Activated naive CD8-positive, alpha-beta T cell (primary cell): ENCODE measurements around the gene ACE2.
"Not testable (repeated sequence)": the region's sequence is repeated elsewhere in the genome, so short reads cannot be mapped to it uniquely, and the experiment has no call there.

Source experiments
- H3K27ac Mint-ChIP-seq: one replicate; pipeline ENCODE4 v1.8.0; 2021; ENCODE audit warnings: mixed read lengths
- H3K27me3 Mint-ChIP-seq: one replicate; pipeline ENCODE4 v1.8.0; 2021; ENCODE audit warnings: mixed read lengths
- H3K36me3 Mint-ChIP-seq: one replicate; pipeline ENCODE4 v1.8.0; 2021; ENCODE audit warnings: mixed read lengths
- H3K4me1 Mint-ChIP-seq: one replicate; pipeline ENCODE4 v1.8.0; 2021; ENCODE audit warnings: low read depth, mixed read lengths
- H3K4me3 Mint-ChIP-seq: one replicate; pipeline ENCODE4 v1.8.0; 2021; ENCODE audit warnings: mild to moderate bottlenecking, mixed read lengths
- H3K9me3 Mint-ChIP-seq: one replicate; pipeline ENCODE4 v1.8.0; 2021; ENCODE audit warnings: low read depth, mixed read lengths

The ACE2 gene

GRCh38 chrX:15600745-15601144 is at the start of gene ACE2:
TSS of gene ACE2 (minus strand) at chrX:15600960. CDS start at chrX:15600911, 49 bp downstream.
- no peaks in the 10 kb centered on the region for H3K9me3 Mint-ChIP-seq
- H3K4me3 Mint-ChIP-seq, result no peak within 1 kb of the TSS
- H3K4me1 Mint-ChIP-seq, result no peaks in the 10 kb centered on the region
- H3K27ac Mint-ChIP-seq, result no peak within 1 kb of the TSS
- H3K36me3 Mint-ChIP-seq, result no peaks in the 10 kb centered on the region
- peaks cover 9% of the 10 kb centered on the region for H3K27me3 Mint-ChIP-seq

DNA sequence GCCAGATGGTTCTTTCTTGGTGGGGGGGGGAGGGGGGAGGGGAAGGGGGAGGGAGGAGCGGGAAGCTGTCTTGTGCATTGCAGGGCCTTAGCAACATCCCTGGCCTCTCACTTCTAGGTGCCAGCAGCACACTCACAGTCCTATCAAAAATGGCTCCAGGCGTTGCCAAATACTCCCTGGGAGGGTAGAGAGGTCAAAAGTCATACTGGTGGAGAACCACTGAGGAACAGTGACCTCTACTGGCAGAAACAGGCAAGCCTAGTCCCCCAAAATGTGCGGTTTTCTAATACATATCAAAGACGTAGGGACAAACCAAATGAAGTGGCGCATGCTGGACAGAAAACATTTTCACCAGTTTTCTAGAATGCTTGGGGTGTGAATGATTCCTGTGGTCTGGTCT is 46.8 kb upstream of the ACE2 start:
- not testable (repeated sequence) for H3K36me3 Mint-ChIP-seq, H3K27ac Mint-ChIP-seq, H3K27me3 Mint-ChIP-seq, H3K4me3 Mint-ChIP-seq, H3K9me3 Mint-ChIP-seq
- H3K4me1 Mint-ChIP-seq, result peaks cover 15% of the 10 kb centered on the region

- no peaks in the 10 kb centered on the region for H3K36me3 Mint-ChIP-seq
- H3K9me3 Mint-ChIP-seq, result no peaks in the 10 kb centered on the region
- H3K27ac Mint-ChIP-seq, result no peak overlapping the region
These were observed 45.8 kb upstream of the ACE2 start for GRCh38 chrX:15646543-15646942.

DNA sequence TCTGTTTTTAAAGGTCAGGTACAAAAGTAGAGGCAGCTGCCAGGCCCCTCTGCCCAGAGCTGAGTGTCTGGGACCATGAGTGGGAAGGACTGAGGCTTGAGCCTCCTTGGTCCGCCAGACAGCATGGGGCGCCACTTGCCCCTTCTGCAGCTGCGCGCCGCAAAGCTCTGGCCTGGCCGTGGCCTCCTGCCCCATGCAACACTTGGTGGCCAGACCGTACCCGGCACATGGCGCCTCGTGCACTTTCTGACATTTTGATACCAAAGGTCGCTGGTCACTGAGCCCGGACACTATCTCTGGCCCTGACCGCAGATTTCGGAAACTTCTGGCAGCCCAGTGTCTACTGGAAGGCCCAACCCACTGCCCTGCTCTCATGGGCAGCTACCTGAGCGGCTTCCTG is 45.3 kb upstream of the ACE2 start:
- Mint-ChIP-seq H3K36me3 (no peaks in the 10 kb centered on the region), H3K4me1 (peaks cover 15% of the 10 kb centered on the region), H3K27ac (no peak overlapping the region)

More at GRCh38 chrX:15646543-15646942, 45.8 kb upstream of the ACE2 start:
- H3K27me3 Mint-ChIP-seq, result no peaks in the 10 kb centered on the region
- H3K4me1 Mint-ChIP-seq, result peaks cover 15% of the 10 kb centered on the region
- no peak overlapping the region for H3K4me3 Mint-ChIP-seq

DNA sequence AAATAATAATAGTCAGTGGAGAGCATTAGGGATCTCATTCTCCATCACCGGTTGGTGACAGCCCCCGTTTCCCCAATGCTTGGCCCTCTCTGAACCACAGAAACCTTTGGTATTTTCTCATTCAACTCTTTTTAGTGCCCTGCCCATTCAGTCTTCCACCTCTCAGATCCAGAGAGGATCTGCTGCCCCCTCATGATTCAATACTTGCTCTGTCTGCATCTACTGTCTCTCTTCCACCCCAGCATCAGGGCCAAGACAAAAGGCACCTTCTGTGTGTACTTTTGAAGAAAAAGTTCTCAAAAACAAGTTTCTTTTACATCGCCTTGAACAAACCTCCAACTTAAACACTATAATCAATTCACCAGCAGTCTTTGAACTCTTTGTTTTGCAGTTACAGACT is 44.5 kb upstream of the ACE2 start:
- no peak overlapping the region for H3K27ac Mint-ChIP-seq
- no peak overlapping the region for H3K4me3 Mint-ChIP-seq
- H3K4me1 Mint-ChIP-seq, result peaks cover 15% of the 10 kb centered on the region
- H3K9me3 Mint-ChIP-seq, result no peaks in the 10 kb centered on the region
- H3K27me3 Mint-ChIP-seq, result no peaks in the 10 kb centered on the region
- H3K36me3 Mint-ChIP-seq, result no peaks in the 10 kb centered on the region

More for the DNA sequence above, 45.3 kb upstream of the ACE2 start:
- Mint-ChIP-seq H3K9me3 (no peaks in the 10 kb centered on the region), H3K4me3 (no peak overlapping the region), H3K27me3 (no peaks in the 10 kb centered on the region)

- peaks cover 15% of the 10 kb centered on the region for H3K4me1 Mint-ChIP-seq
- H3K27ac Mint-ChIP-seq, result no peak overlapping the region
- no peaks in the 10 kb centered on the region for H3K9me3 Mint-ChIP-seq
- H3K27me3 Mint-ChIP-seq, result no peaks in the 10 kb centered on the region
- no peaks in the 10 kb centered on the region for H3K36me3 Mint-ChIP-seq
- no peak overlapping the region for H3K4me3 Mint-ChIP-seq
These were observed 43.8 kb upstream of the ACE2 start for GRCh38 chrX:15644560-15644872.

DNA sequence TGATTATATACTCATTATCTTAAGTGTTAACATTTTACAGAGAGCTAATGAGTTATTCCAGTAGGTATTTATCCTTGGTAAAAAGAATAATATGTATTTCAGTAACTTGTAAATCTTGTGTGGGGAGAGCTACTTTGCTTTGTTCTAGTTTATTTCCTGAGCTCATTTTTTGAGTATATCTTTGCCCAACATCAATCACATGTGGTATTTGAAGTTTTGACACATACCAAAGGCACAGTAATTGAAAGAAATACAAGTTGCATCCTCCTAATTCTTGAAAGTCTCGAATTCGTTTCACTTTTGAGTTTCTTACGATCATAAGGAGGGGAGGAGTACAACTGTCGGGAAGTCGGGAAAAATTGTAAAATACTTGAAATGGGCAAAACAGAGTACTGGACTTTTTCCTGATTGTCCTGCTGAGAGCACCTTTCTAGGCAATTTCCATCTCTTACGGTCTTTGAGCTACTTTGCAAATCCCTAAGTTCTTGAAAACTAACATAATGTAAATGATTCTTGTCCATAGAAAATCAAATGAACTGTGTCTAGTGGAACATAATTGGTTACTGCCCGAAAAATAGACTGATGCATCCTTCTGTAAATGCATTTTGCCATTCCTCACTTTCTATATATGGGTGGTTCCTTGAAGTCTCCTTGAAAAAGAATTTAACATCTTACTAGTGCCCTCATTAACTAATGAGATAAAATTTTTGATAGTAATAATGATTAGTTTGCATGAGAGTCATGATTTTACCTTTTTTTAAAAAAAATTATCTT is 43.2 kb upstream of the ACE2 start:
- Mint-ChIP-seq H3K36me3 (no peaks in the 10 kb centered on the region), H3K9me3 (no peaks in the 10 kb centered on the region), H3K27me3 (no peaks in the 10 kb centered on the region), H3K4me1 (peaks cover 15% of the 10 kb centered on the region), H3K27ac (no peak overlapping the region), H3K4me3 (peak overlapping the region; percentile 30)

DNA sequence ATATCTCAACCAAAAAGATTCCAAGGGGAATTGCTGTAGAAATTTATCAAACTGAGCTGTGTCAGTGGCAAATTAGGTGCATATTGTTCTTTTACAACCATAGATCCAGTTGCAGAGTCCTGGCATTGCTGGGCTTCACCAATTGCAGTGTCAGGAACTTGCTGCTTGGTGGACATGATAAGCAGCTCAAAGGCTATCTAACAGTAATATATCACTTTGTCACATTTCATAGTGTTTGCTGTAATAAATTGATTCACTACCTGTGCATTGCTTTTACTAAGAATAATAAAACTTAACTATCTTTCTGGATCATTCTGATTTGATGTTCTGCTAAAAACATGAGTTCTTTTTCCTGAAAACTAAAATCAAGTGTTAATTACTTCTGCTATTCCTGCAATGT is 30.9 kb upstream of the ACE2 start:
- Mint-ChIP-seq H3K27me3 (peaks cover 6% of the 10 kb centered on the region), H3K4me1 (no peaks in the 10 kb centered on the region), H3K4me3 (no peak overlapping the region), H3K36me3 (no peaks in the 10 kb centered on the region), H3K9me3 (no peaks in the 10 kb centered on the region), H3K27ac (no peak overlapping the region)

DNA sequence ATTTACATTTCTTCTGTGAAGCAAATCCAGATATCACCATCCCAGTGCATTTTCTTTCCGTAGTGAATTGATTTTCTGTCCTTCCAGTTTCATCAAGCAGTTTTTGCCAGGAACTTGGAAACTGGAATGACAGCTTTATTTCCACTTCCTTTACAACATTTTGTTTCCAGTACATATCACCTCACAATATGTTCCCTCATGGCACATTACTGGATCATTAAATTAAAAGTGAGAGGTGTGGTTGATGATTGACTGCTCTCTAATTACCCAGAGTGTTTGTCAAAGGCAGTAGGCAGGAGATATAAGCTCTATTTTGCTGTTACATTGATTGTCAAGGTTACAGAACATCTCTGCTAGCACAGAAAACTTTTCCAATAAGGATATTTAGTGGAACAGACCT is 22.3 kb upstream of the ACE2 start:
- Mint-ChIP-seq H3K4me1 (no peaks in the 10 kb centered on the region), H3K36me3 (peaks cover 2% of the 10 kb centered on the region), H3K9me3 (no peaks in the 10 kb centered on the region), H3K27me3 (no peaks in the 10 kb centered on the region), H3K27ac (no peak overlapping the region), H3K4me3 (no peak overlapping the region)

DNA sequence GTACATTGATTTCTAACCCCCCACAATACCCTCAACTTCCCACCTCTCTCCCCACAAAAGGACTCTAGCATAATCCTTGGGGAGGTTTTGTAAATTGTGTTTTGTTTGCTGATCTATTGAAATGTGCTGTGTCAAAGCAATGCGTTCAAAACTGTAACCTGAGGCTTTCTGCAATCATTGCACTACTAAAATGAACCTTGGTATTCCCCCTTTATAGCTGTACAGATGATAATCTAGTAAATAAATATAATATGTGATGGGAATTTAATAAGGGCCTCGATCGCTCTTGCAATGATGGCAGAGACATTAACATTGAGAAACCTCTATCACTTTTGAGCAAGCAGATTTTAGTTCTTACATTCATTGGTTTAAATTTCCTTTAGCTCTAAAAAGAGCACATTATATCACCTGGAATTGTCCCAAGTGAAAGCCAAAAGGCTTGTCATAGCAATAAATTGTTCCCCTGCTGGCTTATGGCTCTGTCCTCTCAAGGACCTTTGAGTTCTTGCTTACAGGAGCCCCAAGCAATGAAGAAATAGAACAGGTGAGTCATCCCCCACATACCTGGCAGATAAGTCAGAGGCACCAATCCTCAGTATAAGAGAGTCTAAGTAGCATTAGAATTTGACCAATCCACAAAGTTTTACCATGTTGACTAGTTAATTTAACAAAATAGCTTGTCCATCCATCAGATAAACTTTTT is 18.4 kb upstream of the ACE2 start:
- H3K4me1 Mint-ChIP-seq, result no peaks in the 10 kb centered on the region
- H3K27ac Mint-ChIP-seq, result no peak overlapping the region
- no peaks in the 10 kb centered on the region for H3K9me3 Mint-ChIP-seq
- no peak overlapping the region for H3K4me3 Mint-ChIP-seq
- no peaks in the 10 kb centered on the region for H3K36me3 Mint-ChIP-seq
- H3K27me3 Mint-ChIP-seq, result peaks cover 5% of the 10 kb centered on the region

DNA sequence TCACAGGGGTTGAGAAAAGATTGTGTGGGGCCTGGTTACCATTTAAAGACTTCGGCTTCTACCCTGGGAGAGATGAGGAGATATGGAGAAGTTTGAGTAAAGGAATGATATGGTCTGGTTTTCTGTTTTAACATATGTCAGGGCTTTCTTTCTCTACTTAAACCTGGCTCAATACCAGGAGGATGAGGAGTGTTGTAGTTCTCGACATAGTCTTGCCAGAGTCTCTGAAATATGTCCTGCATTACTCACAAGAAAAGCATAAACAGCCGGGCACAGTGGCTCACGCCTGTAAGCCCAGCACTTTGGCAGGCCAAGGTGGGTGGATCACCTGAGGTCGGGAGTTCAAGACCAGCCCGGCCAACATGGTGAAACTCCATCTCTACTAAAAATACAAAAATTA is 16.4 kb upstream of the ACE2 start:
- no peak overlapping the region for H3K27ac Mint-ChIP-seq
- H3K9me3 Mint-ChIP-seq, result no peaks in the 10 kb centered on the region
- no peaks in the 10 kb centered on the region for H3K4me1 Mint-ChIP-seq
- no peak overlapping the region for H3K4me3 Mint-ChIP-seq
- peaks cover 5% of the 10 kb centered on the region for H3K27me3 Mint-ChIP-seq
- no peaks in the 10 kb centered on the region for H3K36me3 Mint-ChIP-seq

- no peaks in the 10 kb centered on the region for H3K4me1 Mint-ChIP-seq
- H3K4me3 Mint-ChIP-seq, result no peak overlapping the region
- H3K27ac Mint-ChIP-seq, result no peak overlapping the region
- no peaks in the 10 kb centered on the region for H3K9me3 Mint-ChIP-seq
- peaks cover 5% of the 10 kb centered on the region for H3K27me3 Mint-ChIP-seq
- no peaks in the 10 kb centered on the region for H3K36me3 Mint-ChIP-seq
These were observed 15.8 kb upstream of the ACE2 start for GRCh38 chrX:15616531-15616930.

- Mint-ChIP-seq H3K27ac (no peak overlapping the region), H3K36me3 (no peaks in the 10 kb centered on the region), H3K9me3 (no peaks in the 10 kb centered on the region), H3K4me1 (no peaks in the 10 kb centered on the region), H3K27me3 (peaks cover 5% of the 10 kb centered on the region), H3K4me3 (no peak overlapping the region)
These were observed 6.3 kb upstream of the ACE2 start for GRCh38 chrX:15607067-15607466.

- H3K4me1 Mint-ChIP-seq, result no peaks in the 10 kb centered on the region
- H3K27me3 Mint-ChIP-seq, result peaks cover 7% of the 10 kb centered on the region
- no peaks in the 10 kb centered on the region for H3K9me3 Mint-ChIP-seq
- no peaks in the 10 kb centered on the region for H3K36me3 Mint-ChIP-seq
- H3K27ac Mint-ChIP-seq, result no peak overlapping the region
- H3K4me3 Mint-ChIP-seq, result no peak overlapping the region
These were observed 5.4 kb upstream of the ACE2 start for GRCh38 chrX:15606136-15606535.

GRCh38 chrX:15605226-15605625 is 4.5 kb upstream of the ACE2 start:
- Mint-ChIP-seq H3K27me3 (peaks cover 9% of the 10 kb centered on the region), H3K27ac (no peak overlapping the region), H3K4me1 (no peaks in the 10 kb centered on the region), H3K9me3 (no peaks in the 10 kb centered on the region), H3K36me3 (no peaks in the 10 kb centered on the region), H3K4me3 (no peak overlapping the region)

DNA sequence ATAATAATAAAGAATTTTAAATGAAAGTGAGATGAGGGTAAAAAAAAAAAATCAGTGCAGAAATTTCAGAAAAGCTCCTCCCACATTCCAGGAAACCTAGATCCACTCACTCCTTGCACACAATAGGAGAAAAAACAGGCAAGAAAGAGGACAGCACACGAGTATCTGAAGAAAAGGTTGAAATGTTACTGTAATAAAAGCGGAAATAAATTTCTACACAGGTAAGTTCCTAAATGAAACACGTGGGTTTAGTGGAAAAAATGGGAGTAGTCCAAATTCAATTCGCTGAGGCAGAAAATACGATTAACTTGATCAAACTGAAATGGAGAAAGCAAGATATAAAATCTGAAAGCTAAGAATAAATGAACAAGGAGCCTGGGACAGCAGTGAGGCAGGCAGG is 2.0 kb upstream of the ACE2 start:
- Mint-ChIP-seq H3K4me3 (no peak overlapping the region), H3K27me3 (peaks cover 9% of the 10 kb centered on the region), H3K9me3 (no peaks in the 10 kb centered on the region), H3K36me3 (no peaks in the 10 kb centered on the region), H3K27ac (no peak overlapping the region), H3K4me1 (no peaks in the 10 kb centered on the region)
